ENCODE results near the gene ZNF750.
"Not testable (repeated sequence)": the region's sequence is repeated elsewhere in the genome, so short reads cannot be mapped to it uniquely, and the experiment has no call there.

ZNF750 gene

GRCh38 chr17:82788206-82789001 lies 51.4 kb downstream of the ZNF750 start:
- peaks cover 78% of the 10 kb centered on the region for H3K36me3 ChIP-seq
- no peak for TF ChIP-seq CTCF (IDR thresholded peaks at IDR 0.05; ENCODE audit: low read depth, low read length)
- no peak for DNase-seq
- peaks cover 2% of the 10 kb centered on the region for H3K9me3 ChIP-seq (ENCODE audit: severe bottlenecking)
- H3K27me3 ChIP-seq (ENCODE audit: insufficient read depth, low read depth, severe bottlenecking): no peaks in the 10 kb centered on the region
- no peak overlapping the region for H3K27ac ChIP-seq
- H3K4me3 ChIP-seq (ENCODE audit: low read depth, low read length): no peak overlapping the region

DNA sequence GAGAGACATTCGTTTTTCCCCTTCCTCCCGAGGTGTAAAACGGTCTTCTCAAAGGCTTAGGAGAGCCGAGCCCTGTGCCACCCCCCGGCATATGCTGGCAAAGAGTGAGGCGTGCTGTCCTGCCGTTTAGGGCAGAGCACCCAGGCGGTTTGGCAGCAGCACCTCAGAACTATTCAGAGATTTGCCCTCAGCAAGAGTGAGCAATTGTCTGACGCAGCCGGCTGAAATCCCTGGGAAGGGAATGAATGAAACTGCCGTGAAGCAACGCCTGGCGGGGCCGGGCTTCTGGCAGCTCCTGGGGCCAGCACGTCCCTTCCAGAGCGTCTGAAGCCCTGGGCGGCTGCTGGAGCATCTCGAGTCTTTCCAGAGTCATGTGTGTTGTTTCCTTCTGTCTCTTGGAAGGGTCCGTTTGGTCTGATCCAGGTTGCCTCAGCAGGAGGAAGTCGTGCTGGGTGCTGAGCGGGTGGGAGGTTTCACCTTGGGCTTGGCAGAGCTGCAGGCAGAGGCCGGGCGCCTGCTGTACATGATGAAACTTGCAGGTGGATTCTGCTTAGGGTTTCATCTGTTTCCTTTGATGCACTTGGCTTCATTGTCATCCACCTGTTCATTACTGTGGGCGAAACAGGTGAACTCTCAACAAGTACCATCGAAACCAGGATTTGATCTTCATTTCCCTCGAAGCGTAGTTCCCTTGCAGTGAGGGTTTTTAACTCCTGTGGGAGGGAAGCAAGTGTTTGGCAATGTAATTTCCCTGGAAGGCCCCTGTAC lies 52.6 kb downstream of the ZNF750 start:
- Histone ChIP-seq H3K27me3 (ENCODE audit: insufficient read depth, low read depth, severe bottlenecking) (no peaks in the 10 kb centered on the region), H3K9me3 (ENCODE audit: severe bottlenecking) (peaks cover 4% of the 10 kb centered on the region), H3K27ac (no peak overlapping the region), H3K4me3 (ENCODE audit: low read depth, low read length) (no peak overlapping the region), H3K36me3 (peaks cover 82% of the 10 kb centered on the region)
- DNase-seq: no peak
- no peak for TF ChIP-seq CTCF (IDR thresholded peaks at IDR 0.05; ENCODE audit: low read depth, low read length)

GRCh38 chr17:82786427-82786826 lies 53.4 kb downstream of the ZNF750 start:
- TF ChIP-seq CTCF (IDR thresholded peaks at IDR 0.05; ENCODE audit: low read depth, low read length): no peak
- no peak for DNase-seq
- H3K27ac ChIP-seq: no peak overlapping the region
- H3K9me3 ChIP-seq (ENCODE audit: severe bottlenecking): peaks cover 4% of the 10 kb centered on the region
- no peaks in the 10 kb centered on the region for H3K27me3 ChIP-seq (ENCODE audit: insufficient read depth, low read depth, severe bottlenecking)
- H3K4me3 ChIP-seq (ENCODE audit: low read depth, low read length): no peak overlapping the region
- H3K36me3 ChIP-seq: peaks cover 84% of the 10 kb centered on the region

- H3K27ac ChIP-seq; H3K4me3 ChIP-seq (ENCODE audit: low read depth, low read length); H3K9me3 ChIP-seq (ENCODE audit: severe bottlenecking); H3K27me3 ChIP-seq (ENCODE audit: insufficient read depth, low read depth, severe bottlenecking); DNase-seq: not testable (repeated sequence)
- H3K36me3 ChIP-seq: peaks cover 83% of the 10 kb centered on the region
These were observed 54.2 kb downstream of the ZNF750 start for GRCh38 chr17:82785581-82785980.

DNA sequence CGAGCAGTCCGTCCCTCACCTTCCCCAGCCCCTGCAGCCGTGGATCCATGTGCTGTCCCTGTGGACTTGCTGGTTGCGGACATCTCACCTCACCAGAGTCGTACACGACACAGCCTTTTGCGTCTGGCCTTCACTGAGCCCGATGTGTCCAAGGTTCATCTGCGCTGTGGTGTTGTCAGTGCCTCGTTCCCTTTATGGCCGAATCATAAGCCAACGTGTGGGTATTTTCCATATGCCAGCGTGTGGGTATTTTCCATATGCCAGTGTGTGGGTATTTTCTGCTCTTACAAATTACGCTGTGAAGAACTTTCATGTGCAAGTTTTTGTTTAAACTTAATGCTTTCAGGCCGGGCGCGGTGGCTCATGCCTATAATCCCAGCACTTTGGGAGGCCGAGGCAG lies 56.3 kb downstream of the ZNF750 start:
- no peak for DNase-seq
- H3K4me3 ChIP-seq (ENCODE audit: low read depth, low read length): no peak overlapping the region
- no peak overlapping the region for H3K27ac ChIP-seq
- TF ChIP-seq CTCF (IDR thresholded peaks at IDR 0.05; ENCODE audit: low read depth, low read length): no peak
- H3K9me3 ChIP-seq (ENCODE audit: severe bottlenecking): peaks cover 2% of the 10 kb centered on the region
- H3K36me3 ChIP-seq: peaks cover 76% of the 10 kb centered on the region
- H3K27me3 ChIP-seq (ENCODE audit: insufficient read depth, low read depth, severe bottlenecking): no peaks in the 10 kb centered on the region

DNA sequence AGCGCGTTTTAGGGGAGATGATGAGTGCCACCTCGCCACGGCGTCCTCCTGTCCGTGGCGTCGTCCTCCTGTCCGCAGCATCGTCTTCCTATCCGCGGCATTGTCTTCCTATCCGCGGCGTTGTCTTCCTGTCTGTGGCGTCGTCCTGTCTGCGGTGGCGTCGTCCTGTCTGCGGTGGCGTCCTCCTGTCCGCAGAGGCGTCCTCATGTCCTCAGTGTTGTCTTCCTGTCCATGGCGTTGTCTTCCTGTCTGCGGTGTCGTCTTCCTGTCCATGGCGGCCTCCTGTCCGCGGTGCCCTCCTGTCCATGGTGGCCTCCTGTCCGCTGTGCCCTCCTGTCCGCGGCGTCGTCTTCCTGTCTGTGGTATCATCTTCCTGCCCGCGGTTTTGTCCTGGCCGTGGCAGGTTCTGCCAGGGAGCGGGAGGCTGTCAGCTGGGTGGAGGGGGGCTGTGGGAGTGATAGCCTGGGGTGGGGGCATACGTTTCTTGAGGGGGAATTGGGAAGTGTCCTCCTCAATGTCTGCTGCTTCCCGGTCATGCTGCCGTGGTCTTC lies 57.1 kb downstream of the ZNF750 start:
- TF ChIP-seq CTCF (IDR thresholded peaks at IDR 0.05; ENCODE audit: low read depth, low read length): no peak
- Histone ChIP-seq H3K27me3 (ENCODE audit: insufficient read depth, low read depth, severe bottlenecking) (no peaks in the 10 kb centered on the region), H3K36me3 (peaks cover 68% of the 10 kb centered on the region), H3K4me3 (ENCODE audit: low read depth, low read length) (no peak overlapping the region), H3K9me3 (ENCODE audit: severe bottlenecking) (peaks cover 2% of the 10 kb centered on the region), H3K27ac (no peak overlapping the region)
- no peak for DNase-seq

All from WERI-Rb-1 (cell line).